ENCODE measurements around the gene CATSPER2.
"Not testable (repeated sequence)": the region's sequence is repeated elsewhere in the genome, so short reads cannot be mapped to it uniquely, and the experiment has no call there.

GRCh38 chr15:43618700-43619099 is 29.9 kb downstream of the CATSPER2 start, which contains the start of gene STRC:
- not testable (repeated sequence) for TF ChIP-seq CTCF (conservative IDR thresholded peaks at IDR 0.05); EZH2 (IDR thresholded peaks at IDR 0.05; ENCODE audit: low read depth)
